ENCODE data around the gene OR7C2.
"Not testable (repeated sequence)": the region's sequence is repeated elsewhere in the genome, so short reads cannot be mapped to it uniquely, and the experiment has no call there.

Gene OR7C2

GRCh38 chr19:14941189-14941588, at the start of gene OR7C2:
Gene OR7C2, plus strand, starts transcription at chr19:14941489. Its CDS starts 0 bp downstream, at chr19:14941489.
- no peak for DNase-seq (ENCODE audit: low read depth in 2 of 2)

DNA sequence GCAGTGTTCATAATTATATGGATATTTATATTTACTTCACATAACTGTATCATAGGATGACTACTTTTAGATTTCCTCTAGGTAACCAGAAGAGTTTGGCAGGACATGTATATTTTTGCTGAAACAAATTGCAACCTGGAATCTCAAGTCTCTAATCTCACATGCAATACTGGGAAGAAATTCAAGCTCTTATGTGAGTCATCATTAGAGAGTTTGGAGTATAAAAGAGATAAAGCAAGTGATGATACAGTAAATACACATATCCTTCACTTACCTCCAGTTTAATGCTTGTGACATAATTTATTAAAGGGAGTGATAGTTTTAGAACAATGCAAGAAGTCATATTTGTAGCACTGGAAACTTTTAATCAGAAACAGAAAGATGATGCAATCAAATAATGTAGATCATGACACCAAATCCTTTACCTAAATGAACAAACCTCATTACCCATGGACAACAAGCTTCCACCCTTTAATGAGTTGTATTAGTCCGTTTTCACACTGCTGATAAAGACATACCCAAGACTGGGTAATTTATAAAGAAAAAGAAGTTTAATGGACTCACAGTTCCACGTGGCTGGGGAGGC, 39.5 kb upstream of the OR7C2 start:
- DNase-seq (ENCODE audit: low read depth in 2 of 2), result no peak

DNA sequence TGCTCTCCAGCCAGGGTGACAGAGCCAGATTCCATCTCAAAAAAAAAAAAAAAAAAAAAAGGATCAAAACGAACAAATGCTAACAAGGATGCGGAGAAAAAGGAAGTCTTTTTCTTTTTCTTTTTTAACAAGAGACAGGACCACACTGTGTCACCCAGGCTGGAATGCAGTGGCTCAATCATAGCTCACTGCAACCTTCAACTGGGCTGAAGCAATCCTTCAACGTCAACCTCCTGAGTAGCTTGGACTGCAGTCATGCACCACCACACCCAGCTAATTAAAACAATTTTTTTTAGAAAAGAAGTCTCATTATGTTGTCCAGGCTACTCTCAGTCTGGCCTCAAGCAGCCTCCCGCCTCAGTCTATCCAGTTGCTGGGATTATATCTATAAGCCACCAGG, 34.6 kb upstream of the OR7C2 start:
- DNase-seq (ENCODE audit: low read depth in 2 of 2), result no peak

- DNase-seq (ENCODE audit: low read depth in 2 of 2), result no peak
Observed at GRCh38 chr19:14915116-14915515, 26.2 kb upstream of the OR7C2 start.

GRCh38 chr19:14916848-14917247, 24.4 kb upstream of the OR7C2 start:
- no peak for DNase-seq (ENCODE audit: low read depth in 2 of 2)

- DNase-seq (ENCODE audit: low read depth in 2 of 2), result no peak
Observed at GRCh38 chr19:14933506-14933905, 7.8 kb upstream of the OR7C2 start.

- no peak for DNase-seq (ENCODE audit: low read depth in 2 of 2)
Observed at GRCh38 chr19:14940266-14940665, 1.0 kb upstream of the OR7C2 start.

GRCh38 chr19:14943601-14944000, 2.3 kb downstream of the OR7C2 start:
- no peak for DNase-seq (ENCODE audit: low read depth in 2 of 2)

DNA sequence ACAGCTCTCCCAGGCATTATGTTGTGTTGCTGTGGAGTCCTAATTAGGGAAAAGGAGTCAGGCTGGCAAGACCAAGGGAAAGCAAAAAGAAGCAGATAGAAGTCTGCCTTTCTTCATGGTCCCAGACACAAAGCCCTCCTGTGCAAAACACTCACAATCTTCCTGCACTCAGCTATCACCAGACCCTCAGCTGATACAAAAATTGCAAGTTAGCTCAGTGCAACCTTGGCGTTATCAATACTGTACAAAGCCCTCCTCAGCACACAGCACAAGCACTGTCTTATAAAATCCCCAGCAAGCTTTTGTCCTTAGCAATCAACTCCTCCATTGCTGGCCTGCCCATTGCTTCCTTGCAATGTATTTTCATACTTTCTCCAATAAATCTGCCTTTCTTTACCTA, 3.2 kb downstream of the OR7C2 start:
- DNase-seq (ENCODE audit: low read depth in 2 of 2), result no peak

- not testable (repeated sequence) for DNase-seq (ENCODE audit: low read depth in 2 of 2)
Observed at GRCh38 chr19:14949413-14949812, 8.1 kb downstream of the OR7C2 start.

DNA sequence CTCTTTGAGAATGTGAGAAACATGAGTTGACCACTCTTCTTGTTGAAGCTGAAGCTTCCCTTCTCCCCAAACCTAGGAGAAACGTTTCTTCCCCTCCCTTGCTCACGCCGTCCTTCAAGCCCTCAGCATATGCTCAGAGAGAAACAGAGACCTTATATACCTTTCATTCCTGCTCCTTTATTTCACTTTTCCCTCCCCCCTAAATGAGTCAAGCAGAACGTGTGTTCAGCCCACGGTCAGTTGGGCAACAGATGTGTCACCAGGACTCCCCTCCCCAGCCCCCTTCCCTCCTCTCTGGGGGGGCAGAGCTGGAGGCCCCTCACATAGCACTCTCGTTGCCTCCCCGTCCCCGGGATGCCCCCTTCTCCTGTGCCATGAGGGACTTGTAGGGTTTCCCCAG, 8.6 kb downstream of the OR7C2 start:
- DNase-seq (ENCODE audit: low read depth in 2 of 2), result no peak

GRCh38 chr19:14950421-14950820, 9.1 kb downstream of the OR7C2 start:
- no peak for DNase-seq (ENCODE audit: low read depth in 2 of 2)

GRCh38 chr19:14952767-14953166, 11.5 kb downstream of the OR7C2 start:
- DNase-seq (ENCODE audit: low read depth in 2 of 2), result no peak

DNA sequence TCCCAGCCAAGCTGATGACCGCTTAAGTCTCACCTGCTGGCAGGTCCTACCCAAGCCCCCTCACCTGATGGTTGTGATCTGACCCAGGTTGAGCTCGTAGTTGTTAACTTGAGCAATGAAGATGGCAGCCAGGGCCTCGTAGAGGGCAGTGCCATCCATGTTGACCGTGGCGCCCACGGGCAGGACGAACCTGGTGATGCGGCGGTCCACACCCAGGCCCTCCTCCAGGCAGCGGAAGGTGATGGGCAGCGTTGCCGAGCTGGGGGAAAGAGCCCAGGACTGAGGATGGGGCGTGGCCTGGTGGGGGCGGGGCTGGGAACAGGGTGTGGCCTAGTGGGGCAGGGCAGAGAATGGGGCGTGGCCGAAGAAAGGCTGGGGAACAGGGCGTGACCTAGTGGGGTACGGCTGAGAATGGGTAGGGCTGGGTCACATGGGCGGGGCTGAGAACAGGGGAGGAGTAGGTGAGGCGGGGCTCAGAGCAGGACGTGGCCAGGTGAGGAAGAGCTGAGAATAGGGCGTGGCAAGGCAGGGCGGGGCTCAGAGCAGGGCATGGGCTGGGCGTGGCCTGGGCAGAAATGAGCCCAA, 12.9 kb downstream of the OR7C2 start:
- DNase-seq (ENCODE audit: low read depth in 2 of 2), result no peak

- DNase-seq (ENCODE audit: low read depth in 2 of 2), result no peak
Observed at GRCh38 chr19:14957464-14957863, 16.2 kb downstream of the OR7C2 start.

DNA sequence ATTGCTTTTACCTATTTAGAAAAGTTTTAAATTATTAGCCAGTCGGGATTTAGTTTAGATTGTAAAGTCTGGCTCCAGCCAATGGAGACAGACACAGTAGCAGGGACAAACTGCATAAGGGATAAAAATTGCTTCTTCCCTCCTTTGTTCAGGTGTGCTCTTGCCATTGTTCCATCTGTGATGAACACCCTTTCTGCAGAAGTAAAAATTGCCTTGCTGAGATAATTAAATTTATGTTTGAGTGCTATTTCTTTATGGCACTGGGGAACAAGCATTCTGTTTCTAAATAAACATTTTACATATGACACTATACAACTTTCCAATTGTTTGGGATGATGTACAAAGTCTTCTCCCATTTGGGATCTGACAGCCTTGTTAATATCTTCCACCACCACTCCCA, 18.0 kb downstream of the OR7C2 start:
- DNase-seq (ENCODE audit: low read depth in 2 of 2), result no peak

DNA sequence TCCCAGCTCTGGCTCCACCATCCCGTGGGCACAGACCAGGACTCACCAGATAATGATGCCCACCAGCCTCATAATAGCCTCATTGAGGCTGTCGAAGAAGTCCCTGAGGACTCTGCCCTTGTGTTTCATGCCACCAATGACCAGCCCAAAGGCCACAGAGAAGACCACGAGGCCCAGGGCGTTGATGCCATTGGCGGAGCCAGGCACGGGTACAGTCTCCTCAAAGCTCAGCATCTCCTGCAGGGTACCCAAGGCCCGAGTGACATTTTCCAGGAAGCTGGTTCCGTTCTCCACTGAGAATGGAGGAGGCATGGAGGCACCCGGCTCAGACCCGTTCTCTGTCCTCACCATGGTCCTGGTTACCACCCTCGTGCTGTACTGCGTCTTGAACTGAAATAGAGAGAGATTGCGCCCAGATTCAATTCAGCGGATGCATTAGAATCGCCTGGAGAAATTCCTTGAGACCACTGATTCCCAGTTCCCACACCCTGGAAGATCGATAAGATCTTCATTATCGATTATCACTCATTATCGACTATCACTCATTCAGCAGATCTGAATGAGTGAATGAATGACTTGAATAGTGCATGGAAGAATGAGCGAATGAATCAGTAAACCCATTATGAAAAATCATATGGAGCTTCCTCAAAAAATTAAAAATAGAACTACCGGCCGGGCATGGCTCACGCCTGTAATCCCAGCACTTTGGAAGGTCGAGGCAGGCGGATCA, 20.8 kb downstream of the OR7C2 start:
- DNase-seq (ENCODE audit: low read depth in 2 of 2), result no peak

DNA sequence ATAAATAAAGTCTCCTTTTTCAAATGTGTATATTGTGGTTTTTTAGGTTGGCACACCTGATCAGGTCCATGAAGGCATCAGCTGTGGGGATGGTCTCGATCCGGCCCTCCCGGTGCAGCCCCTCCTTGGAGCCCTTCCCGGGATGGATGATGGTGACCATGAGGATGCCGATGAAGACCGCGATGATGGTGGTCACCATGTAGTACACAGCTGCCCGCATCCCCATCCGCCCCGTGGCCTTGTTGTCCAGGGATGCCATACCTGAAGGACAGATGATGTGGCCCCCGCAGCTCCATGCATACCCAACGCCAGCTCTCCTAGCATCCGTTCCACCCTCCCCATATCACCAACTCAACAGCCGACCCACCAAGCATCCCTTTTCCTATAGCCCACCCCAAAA, 27.0 kb downstream of the OR7C2 start:
- no peak for DNase-seq (ENCODE audit: low read depth in 2 of 2)

DNA sequence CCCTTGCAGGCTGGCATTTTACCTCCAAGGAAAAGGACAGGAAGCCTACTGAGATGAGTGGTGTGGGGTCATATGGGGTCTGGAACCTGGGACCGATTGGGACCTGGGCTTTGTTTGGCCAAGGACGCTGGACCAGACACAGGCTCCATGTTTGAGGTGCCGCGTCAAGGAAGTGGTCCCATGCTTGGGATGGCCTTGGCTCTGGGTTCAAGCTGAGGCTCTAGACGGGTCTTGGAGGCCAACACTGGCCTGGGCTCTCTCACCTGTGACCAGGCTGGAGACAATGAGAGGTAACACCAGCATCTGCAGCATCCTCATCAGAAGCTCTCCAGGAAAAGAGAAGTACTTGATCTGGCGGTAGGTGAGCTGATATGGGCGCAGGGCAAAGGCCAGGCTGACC, 30.2 kb downstream of the OR7C2 start:
- no peak for DNase-seq (ENCODE audit: low read depth in 2 of 2)

DNA sequence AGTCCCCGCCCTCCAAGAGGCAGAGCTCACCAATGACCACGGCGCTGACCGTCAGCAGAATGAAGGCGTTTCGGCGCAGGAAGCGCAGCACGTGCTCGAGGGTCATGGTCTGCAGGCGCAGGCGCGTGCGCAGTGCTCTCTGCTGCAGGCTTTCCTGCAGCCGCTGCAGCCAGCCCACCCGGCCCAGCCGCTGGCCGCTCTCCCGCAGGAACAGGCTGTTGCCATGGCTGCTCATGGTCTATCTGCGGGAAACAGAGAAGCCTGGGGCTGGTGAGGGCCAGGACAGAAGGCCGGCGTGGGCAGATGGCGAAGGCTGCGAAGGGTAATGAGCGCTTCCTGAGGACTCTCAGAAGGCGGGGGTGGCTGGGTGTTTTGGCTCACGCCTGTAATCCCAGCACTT, 31.4 kb downstream of the OR7C2 start:
- DNase-seq (ENCODE audit: low read depth in 2 of 2), result no peak

DNA sequence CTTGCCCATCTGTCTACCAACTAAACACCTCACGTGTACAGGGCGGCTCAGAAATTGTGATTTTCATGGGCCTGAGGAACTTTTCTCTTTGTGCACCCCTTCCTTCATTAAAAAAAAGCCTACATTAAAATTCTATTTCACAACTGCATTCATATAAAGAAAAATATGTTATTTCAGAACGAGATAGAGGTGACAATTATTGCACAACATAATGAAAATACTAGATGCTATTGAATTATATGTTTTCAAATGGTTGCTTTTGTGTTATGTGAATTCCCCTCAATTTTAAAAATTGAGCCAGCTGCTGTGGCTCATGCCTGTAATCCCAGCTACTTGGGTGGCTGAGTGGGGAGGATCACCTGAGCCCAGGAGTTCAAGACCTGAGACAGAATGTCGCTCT, 33.2 kb downstream of the OR7C2 start:
- no peak for DNase-seq (ENCODE audit: low read depth in 2 of 2)

- no peak for DNase-seq (ENCODE audit: low read depth in 2 of 2)
Observed at GRCh38 chr19:14977128-14977527, 35.8 kb downstream of the OR7C2 start.

GRCh38 chr19:14978161-14978776, 37.0 kb downstream of the OR7C2 start:
- no peak for DNase-seq (ENCODE audit: low read depth in 2 of 2)
